Loucy (cell line): ENCODE measurements around the gene SYT2.

Source experiments
- EZH2phosphoT487 ChIP-seq: fragments of 200-600 bp; IDR thresholded peaks from 2 replicates; pipeline ENCODE4 v1.6.1; 2018; ENCODE audit warnings: antibody characterized with exemption, mild to moderate bottlenecking, moderate library complexity, borderline replicate concordance
- TF ChIP-seq, protein P1 (sequence below): fragments of 200-600 bp; sonication (generic); conservative IDR thresholded peaks from 2 replicates; pipeline ENCODE4 v1.5.1; 2014; ENCODE audit warnings: mild to moderate bottlenecking, antibody characterized with exemption, low read length

DNA sequence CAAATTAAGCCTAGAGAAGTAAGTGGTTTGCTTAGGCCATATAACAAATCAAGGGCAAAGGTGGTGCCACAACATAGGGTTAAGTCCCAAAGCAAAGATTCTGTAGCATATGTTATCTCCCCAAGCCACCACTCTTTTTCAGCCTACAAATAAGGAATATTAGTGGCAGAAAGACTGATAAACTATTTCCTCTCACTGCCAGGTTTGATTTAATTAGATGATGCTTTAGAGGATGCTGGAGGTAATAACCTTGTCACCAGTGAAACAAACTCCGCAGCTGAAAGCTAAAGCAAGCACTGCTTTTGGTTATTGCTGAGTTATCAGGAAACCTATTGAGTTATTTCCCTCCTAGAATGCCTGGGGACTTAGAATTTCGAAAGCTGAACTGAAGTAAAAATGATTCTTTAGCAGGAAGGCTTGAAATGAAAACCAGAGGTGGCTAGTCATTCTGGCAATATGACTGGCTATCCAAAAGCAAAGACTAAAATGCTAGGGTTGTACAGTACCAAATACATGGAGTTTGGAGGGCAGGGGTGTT, 145.2 kb downstream of the SYT2 start:
- TF ChIP-seq, protein P1, sequence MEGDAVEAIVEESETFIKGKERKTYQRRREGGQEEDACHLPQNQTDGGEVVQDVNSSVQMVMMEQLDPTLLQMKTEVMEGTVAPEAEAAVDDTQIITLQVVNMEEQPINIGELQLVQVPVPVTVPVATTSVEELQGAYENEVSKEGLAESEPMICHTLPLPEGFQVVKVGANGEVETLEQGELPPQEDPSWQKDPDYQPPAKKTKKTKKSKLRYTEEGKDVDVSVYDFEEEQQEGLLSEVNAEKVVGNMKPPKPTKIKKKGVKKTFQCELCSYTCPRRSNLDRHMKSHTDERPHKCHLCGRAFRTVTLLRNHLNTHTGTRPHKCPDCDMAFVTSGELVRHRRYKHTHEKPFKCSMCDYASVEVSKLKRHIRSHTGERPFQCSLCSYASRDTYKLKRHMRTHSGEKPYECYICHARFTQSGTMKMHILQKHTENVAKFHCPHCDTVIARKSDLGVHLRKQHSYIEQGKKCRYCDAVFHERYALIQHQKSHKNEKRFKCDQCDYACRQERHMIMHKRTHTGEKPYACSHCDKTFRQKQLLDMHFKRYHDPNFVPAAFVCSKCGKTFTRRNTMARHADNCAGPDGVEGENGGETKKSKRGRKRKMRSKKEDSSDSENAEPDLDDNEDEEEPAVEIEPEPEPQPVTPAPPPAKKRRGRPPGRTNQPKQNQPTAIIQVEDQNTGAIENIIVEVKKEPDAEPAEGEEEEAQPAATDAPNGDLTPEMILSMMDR = no peak
- no peak for TF ChIP-seq EZH2phosphoT487
